Measurements from ENCODE around the gene SLX4IP.

- TF ChIP-seq CTCF (IDR thresholded peaks at IDR 0.05) (no peak), POLR2A (IDR thresholded peaks at IDR 0.05) (no peak)
These were observed 108.4 kb downstream of the SLX4IP start for GRCh38 chr20:10543480-10543879.

Measured in esophagus squamous epithelium (tissue), 4 donors.